Measurements from ENCODE around the gene XKRX. TPM values are rescaled to one million over a fixed set of nuclear protein-coding genes. Genes with fewer than 3 reads are reported as not detected.

The XKRX gene
- total RNA-seq, 1 experiment from 2014 or later = 0.33 TPM

GRCh38 chrX:100868273-100868672, 60.4 kb downstream of the XKRX start:
- intact Hi-C loops (cut with micrococcal nuclease; ENCODE audit: unreplicated experiment) = no loop called here
- Mint-ChIP-seq H3K4me3 (ENCODE audit: low read depth, unreplicated experiment) (no peak overlapping the region), H3K4me1 (ENCODE audit: low read depth, unreplicated experiment) (peaks cover 7% of the 10 kb centered on the region), H3K36me3 (ENCODE audit: insufficient read depth, unreplicated experiment) (no peaks in the 10 kb centered on the region), H3K27ac (ENCODE audit: unreplicated experiment) (no peak overlapping the region), H3K27me3 (ENCODE audit: unreplicated experiment) (no peaks in the 10 kb centered on the region), H3K9me3 (ENCODE audit: low read depth, unreplicated experiment) (no peaks in the 10 kb centered on the region)
- CTCF ChIA-PET = no interaction called here
- DNase-seq = no peak
- no peak for TF ChIP-seq CTCF (IDR thresholded peaks at IDR 0.05; ENCODE audit: unreplicated experiment)
- BruUV-seq (replicated peaks) = no TSS peak

DNA sequence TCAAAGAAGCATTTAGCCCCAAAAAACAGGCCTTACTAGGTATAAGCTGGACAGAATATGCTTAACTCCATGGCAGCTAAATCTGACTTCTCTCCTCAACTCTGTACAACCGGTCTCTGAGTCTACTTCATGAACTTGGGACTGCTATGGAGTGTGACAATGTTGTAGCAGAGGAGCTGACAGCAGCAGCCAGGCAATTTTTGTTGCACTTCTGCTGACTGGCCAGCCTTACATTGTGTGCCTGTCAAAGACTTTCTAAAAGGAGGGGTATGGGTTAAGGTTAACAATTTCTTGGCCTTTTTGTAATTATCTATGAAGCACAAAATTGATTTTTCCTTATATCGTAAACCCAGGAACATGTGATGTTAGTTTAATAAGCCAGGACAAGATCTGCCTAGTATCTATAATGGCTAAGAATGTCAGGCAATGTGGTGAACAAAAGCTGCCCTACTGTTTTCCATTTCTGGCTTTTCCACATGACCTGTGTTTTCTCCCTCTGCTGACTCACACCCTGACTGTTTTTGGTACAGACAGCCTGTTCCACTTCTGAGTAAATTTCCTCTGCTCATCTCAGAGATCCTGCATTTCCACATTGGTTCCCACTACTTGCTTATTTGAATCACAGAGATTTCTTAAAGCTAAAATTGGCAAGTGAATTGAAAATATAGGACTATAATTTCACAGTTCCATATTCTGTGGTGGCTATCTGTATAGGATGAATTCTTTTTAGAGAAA, 63.9 kb downstream of the XKRX start:
- Mint-ChIP-seq H3K4me3 (ENCODE audit: low read depth, unreplicated experiment) (no peak overlapping the region), H3K27me3 (ENCODE audit: unreplicated experiment) (no peaks in the 10 kb centered on the region), H3K36me3 (ENCODE audit: insufficient read depth, unreplicated experiment) (no peaks in the 10 kb centered on the region), H3K4me1 (ENCODE audit: low read depth, unreplicated experiment) (no peaks in the 10 kb centered on the region), H3K27ac (ENCODE audit: unreplicated experiment) (no peak overlapping the region), H3K9me3 (ENCODE audit: low read depth, unreplicated experiment) (no peaks in the 10 kb centered on the region)
- no peak for TF ChIP-seq CTCF (IDR thresholded peaks at IDR 0.05; ENCODE audit: unreplicated experiment)
- DNase-seq = no peak
- no TSS peak for BruUV-seq (replicated peaks)
- intact Hi-C loops (cut with micrococcal nuclease; ENCODE audit: unreplicated experiment) = no loop called here
- CTCF ChIA-PET = no interaction called here

Other genes with a start within 250 kb of the XKRX start
- 16.0 and 17.3 TPM in 2 replicates for gene SYTL4, start 196.8 kb downstream of the XKRX start, total RNA-seq (2022)
- gene CSTF2, start 108.5 kb downstream of the XKRX start, total RNA-seq (2022) = 66.3 and 67.2 TPM in 2 replicates
- not detected in 2 replicates for gene NOX1, start 54.6 kb downstream of the XKRX start, total RNA-seq (2022)
- gene ARL13A, start 40.8 kb upstream of the XKRX start, total RNA-seq (2022) = not detected in 2 replicates
- gene TRMT2B, start 123.2 kb upstream of the XKRX start, total RNA-seq (2022) = 16.7 and 18.5 TPM in 2 replicates
- not detected in 2 replicates for gene TMEM35A, start 150.0 kb upstream of the XKRX start, total RNA-seq (2022)
- gene CENPI, start 169.3 kb upstream of the XKRX start, total RNA-seq (2022) = 26.1 and 28.1 TPM in 2 replicates

Measured in Calu3 (cell line).